Right renal cortex interstitium (tissue), 3 donors: ENCODE data around the gene FMN2. TPM values are rescaled to one million over a fixed set of nuclear protein-coding genes. Genes with fewer than 3 reads are reported as not detected.
"Not testable (repeated sequence)": the region's sequence is repeated elsewhere in the genome, so short reads cannot be mapped to it uniquely, and the experiment has no call there.

ENCODE experiments used
- DNase-seq, 3 donors: peaks; one replicate each; pipeline ENCODE4 v3.0.0-alpha.2; 2013; ENCODE audit warnings: low read depth in 3 of 3, low spot score in 2 of 3
- polyA plus RNA-seq, 3 donors: library from polyadenylated mRNA; unstranded; fragments of 120-200 nt; gene quantifications; one replicate each; pipeline ENCODE4 v1.2.1, GENCODE V29; 2013; ENCODE audit not compliant: insufficient read length in 3 of 3

FMN2 gene
- polyA plus RNA-seq, 3 donors, result 7.1 to 10.5 (median 7.9) TPM

GRCh38 chr1:240244968-240245628 lies 153.4 kb downstream of the FMN2 start:
- no peak for DNase-seq

GRCh38 chr1:240245629-240246020 lies 153.9 kb downstream of the FMN2 start:
- no peak for DNase-seq

- no peak for DNase-seq
These were observed 156.2 kb downstream of the FMN2 start for GRCh38 chr1:240247899-240248298.

- no peak for DNase-seq
These were observed 162.3 kb downstream of the FMN2 start for GRCh38 chr1:240254006-240254405.

GRCh38 chr1:240254778-240255291 lies 163.2 kb downstream of the FMN2 start:
- DNase-seq, result no peak

GRCh38 chr1:240255922-240256321 lies 164.2 kb downstream of the FMN2 start:
- no peak for DNase-seq

GRCh38 chr1:240256836-240257503 lies 165.3 kb downstream of the FMN2 start:
- DNase-seq, result no peak

- no peak for DNase-seq
These were observed 167.2 kb downstream of the FMN2 start for GRCh38 chr1:240258910-240259309.

- DNase-seq, result not testable (repeated sequence)
These were observed 172.8 kb downstream of the FMN2 start for GRCh38 chr1:240264494-240264893.

- DNase-seq, result no peak
These were observed 179.4 kb downstream of the FMN2 start for GRCh38 chr1:240271081-240271480.

- DNase-seq, result no peak
These were observed 182.9 kb downstream of the FMN2 start for GRCh38 chr1:240274569-240274968.

- DNase-seq, result not testable (repeated sequence)
These were observed 183.5 kb downstream of the FMN2 start for GRCh38 chr1:240275219-240275618.

- no peak for DNase-seq
These were observed 186.4 kb downstream of the FMN2 start for GRCh38 chr1:240278082-240278481.

- no peak for DNase-seq
These were observed 189.1 kb downstream of the FMN2 start for GRCh38 chr1:240280560-240281322.

GRCh38 chr1:240282061-240282830 lies 190.6 kb downstream of the FMN2 start:
- DNase-seq, result no peak

GRCh38 chr1:240284656-240285414 lies 193.2 kb downstream of the FMN2 start:
- no peak for DNase-seq

GRCh38 chr1:240285540-240285939 lies 193.9 kb downstream of the FMN2 start:
- DNase-seq, result no peak

GRCh38 chr1:240287722-240288121 lies 196.0 kb downstream of the FMN2 start:
- DNase-seq, result no peak

GRCh38 chr1:240293706-240294105 lies 202.0 kb downstream of the FMN2 start:
- DNase-seq, result no peak

GRCh38 chr1:240294566-240294965 lies 202.9 kb downstream of the FMN2 start:
- no peak for DNase-seq
